Naive B cell (primary cell): ENCODE data around the gene BBOX1. TPM values are rescaled to one million over a fixed set of nuclear protein-coding genes. Genes with fewer than 3 reads are reported as not detected.
A peak's percentile ranks its signal among the peaks of the same experiment; 100 is the strongest.
"Not testable (repeated sequence)": the region's sequence is repeated elsewhere in the genome, so short reads cannot be mapped to it uniquely, and the experiment has no call there.

Experiments
- ATAC-seq, 2 donors: fragments of 150-1000 bp; cut with Tn5 transposase; 2 replicates each; pipeline ENCODE4 v1.10.0; 2021; ENCODE audit warnings: low read depth in 2 of 2, mild to moderate bottlenecking in 2 of 2, moderate library complexity in 2 of 2
- DNase-seq: peaks from one replicate; pipeline ENCODE4 v3.0.0; 2022
- H3K27ac Mint-ChIP-seq, 6 donors: one replicate each; pipeline ENCODE4 v1.8.0; 2020 to 2022; ENCODE audit warnings: mild to moderate bottlenecking in 6 of 6, mixed read lengths in 6 of 6, moderate library complexity in 5 of 6, inconsistent platforms in 2 of 6
- H3K27me3 Mint-ChIP-seq, 3 donors: one replicate each; pipeline ENCODE4 v1.8.0; 2021 to 2022; ENCODE audit warnings: mixed read lengths in 3 of 3, mild to moderate bottlenecking in 1 of 3
- H3K36me3 Mint-ChIP-seq, 2 donors: one replicate each; pipeline ENCODE4 v1.8.0; 2020 to 2022; ENCODE audit warnings: mixed read lengths in 2 of 2, inconsistent platforms in 1 of 2, mild to moderate bottlenecking in 1 of 2
- H3K4me1 Mint-ChIP-seq, 3 donors: one replicate each; pipeline ENCODE4 v1.8.0; 2020 to 2022; ENCODE audit warnings: mixed read lengths in 3 of 3, inconsistent platforms in 1 of 3, mild to moderate bottlenecking in 1 of 3, moderate library complexity in 1 of 3
- H3K4me3 Mint-ChIP-seq, 8 donors: one replicate each; pipeline ENCODE4 v1.8.0; 2020 to 2022; ENCODE audit warnings: mild to moderate bottlenecking in 8 of 8, mixed read lengths in 8 of 8, moderate library complexity in 8 of 8, inconsistent platforms in 2 of 8
- H3K9me3 Mint-ChIP-seq, 7 donors: one replicate each; pipeline ENCODE4 v1.8.0; 2020 to 2022; ENCODE audit warnings: mixed read lengths in 7 of 7, mild to moderate bottlenecking in 5 of 7, inconsistent platforms in 2 of 7, moderate library complexity in 1 of 7
- polyA plus RNA-seq, 6 donors: library from polyadenylated mRNA; unstranded; fragments of 300-500 nt; fragmentation: Illumina TruSeq; gene quantifications; one replicate each; pipeline ENCODE4 v1.2.3, GENCODE V29; 2021; ENCODE audit warnings: low read depth in 6 of 6

The BBOX1 gene
- polyA plus RNA-seq, 6 donors from 2014 or later: not detected

- Mint-ChIP-seq H3K4me3 (no peak overlapping the region), H3K27me3 (no peaks in the 10 kb centered on the region), H3K4me1 (no peaks in the 10 kb centered on the region), H3K9me3 (peaks cover 3 to 33% (median 13%) of the 10 kb centered on the region in 7 donors), H3K27ac (no peak overlapping the region), H3K36me3 (no peaks in the 10 kb centered on the region)
- no peak for DNase-seq
- no peak for ATAC-seq
These were observed 35.5 kb downstream of the BBOX1 start for GRCh38 chr11:27076121-27076589.

GRCh38 chr11:27081056-27081455, 40.4 kb downstream of the BBOX1 start:
- DNase-seq (no peak), ATAC-seq (no peak)
- no peaks in the 10 kb centered on the region for H3K4me1 Mint-ChIP-seq
- H3K27me3 Mint-ChIP-seq: no peaks in the 10 kb centered on the region
- H3K4me3 Mint-ChIP-seq: no peak overlapping the region
- no peak overlapping the region for H3K27ac Mint-ChIP-seq
- H3K36me3 Mint-ChIP-seq: no peaks in the 10 kb centered on the region
- H3K9me3 Mint-ChIP-seq: peaks cover 0 to 9% (median 5%) of the 10 kb centered on the region in 7 donors

- H3K36me3 Mint-ChIP-seq: no peaks in the 10 kb centered on the region
- ATAC-seq: no peak
These were observed 42.6 kb downstream of the BBOX1 start for GRCh38 chr11:27083241-27083640.

GRCh38 chr11:27083782-27084181, 43.2 kb downstream of the BBOX1 start:
- ATAC-seq (no peak), DNase-seq (no peak)
- H3K27me3 Mint-ChIP-seq: no peaks in the 10 kb centered on the region
- H3K36me3 Mint-ChIP-seq: no peaks in the 10 kb centered on the region
- peaks cover 0 to 9% (median under 1%) of the 10 kb centered on the region in 7 donors for H3K9me3 Mint-ChIP-seq
- no peak overlapping the region for H3K4me3 Mint-ChIP-seq
- H3K27ac Mint-ChIP-seq: no peak overlapping the region
- H3K4me1 Mint-ChIP-seq: no peaks in the 10 kb centered on the region

More at GRCh38 chr11:27083241-27083640, 42.6 kb downstream of the BBOX1 start:
- Mint-ChIP-seq H3K27me3 (no peaks in the 10 kb centered on the region), H3K27ac (no peak overlapping the region), H3K4me3 (no peak overlapping the region), H3K4me1 (no peaks in the 10 kb centered on the region), H3K9me3 (peaks cover 0 to 12% (median 4%) of the 10 kb centered on the region in 7 donors)
- no peak for DNase-seq

GRCh38 chr11:27084518-27084917, 43.9 kb downstream of the BBOX1 start:
- no peak overlapping the region for H3K4me3 Mint-ChIP-seq
- H3K4me1 Mint-ChIP-seq: no peaks in the 10 kb centered on the region
- H3K36me3 Mint-ChIP-seq: no peaks in the 10 kb centered on the region
- H3K27me3 Mint-ChIP-seq: no peaks in the 10 kb centered on the region
- H3K9me3 Mint-ChIP-seq: peaks cover 0 to 9% (median 2%) of the 10 kb centered on the region in 7 donors
- ATAC-seq (no peak), DNase-seq (no peak)
- no peak overlapping the region for H3K27ac Mint-ChIP-seq

GRCh38 chr11:27085111-27085510, 44.5 kb downstream of the BBOX1 start:
- ATAC-seq: no peak
- no peak for DNase-seq
- no peak overlapping the region for H3K27ac Mint-ChIP-seq
- H3K36me3 Mint-ChIP-seq: peaks cover 0 to 3% of the 10 kb centered on the region in 2 donors
- H3K27me3 Mint-ChIP-seq: no peaks in the 10 kb centered on the region
- no peak overlapping the region for H3K4me3 Mint-ChIP-seq
- H3K9me3 Mint-ChIP-seq: peaks cover 2 to 15% (median 6%) of the 10 kb centered on the region in 7 donors
- H3K4me1 Mint-ChIP-seq: no peaks in the 10 kb centered on the region

GRCh38 chr11:27085605-27086004, 45.0 kb downstream of the BBOX1 start:
- no peak for ATAC-seq
- peaks cover 0 to 7% of the 10 kb centered on the region in 2 donors for H3K36me3 Mint-ChIP-seq
- H3K27me3 Mint-ChIP-seq: no peaks in the 10 kb centered on the region
- peaks cover 4 to 19% (median 9%) of the 10 kb centered on the region in 7 donors for H3K9me3 Mint-ChIP-seq
- no peak overlapping the region for H3K27ac Mint-ChIP-seq
- DNase-seq: no peak
- no peaks in the 10 kb centered on the region for H3K4me1 Mint-ChIP-seq
- no peak overlapping the region for H3K4me3 Mint-ChIP-seq

- Mint-ChIP-seq H3K4me3 (no peak overlapping the region), H3K27ac (no peak overlapping the region), H3K4me1 (no peaks in the 10 kb centered on the region), H3K9me3 (peaks cover 6 to 25% (median 14%) of the 10 kb centered on the region in 7 donors), H3K36me3 (peaks cover 0 to 7% of the 10 kb centered on the region in 2 donors), H3K27me3 (no peaks in the 10 kb centered on the region)
- DNase-seq: no peak
- no peak for ATAC-seq
These were observed 46.8 kb downstream of the BBOX1 start for GRCh38 chr11:27087432-27087831.

- H3K4me3 Mint-ChIP-seq: no peak overlapping the region
- H3K9me3 Mint-ChIP-seq: peaks cover 6 to 28% (median 14%) of the 10 kb centered on the region in 7 donors
- DNase-seq: no peak
- peaks cover 0 to 7% of the 10 kb centered on the region in 2 donors for H3K36me3 Mint-ChIP-seq
- no peaks in the 10 kb centered on the region for H3K27me3 Mint-ChIP-seq
- H3K4me1 Mint-ChIP-seq: no peaks in the 10 kb centered on the region
- ATAC-seq: no peak
- H3K27ac Mint-ChIP-seq: no peak overlapping the region
These were observed 47.7 kb downstream of the BBOX1 start for GRCh38 chr11:27088353-27088752.

- Mint-ChIP-seq H3K36me3 (peaks cover 0 to 7% of the 10 kb centered on the region in 2 donors), H3K4me3 (no peak overlapping the region), H3K4me1 (no peaks in the 10 kb centered on the region), H3K27me3 (no peaks in the 10 kb centered on the region), H3K9me3 (peaks cover 6 to 32% (median 14%) of the 10 kb centered on the region in 7 donors), H3K27ac (no peak overlapping the region)
- DNase-seq (no peak), ATAC-seq (no peak)
These were observed 49.1 kb downstream of the BBOX1 start for GRCh38 chr11:27089746-27090145.

GRCh38 chr11:27090357-27090948, 49.8 kb downstream of the BBOX1 start:
- not testable (repeated sequence) for H3K4me1 Mint-ChIP-seq, ATAC-seq, DNase-seq, H3K36me3 Mint-ChIP-seq, H3K4me3 Mint-ChIP-seq, H3K27me3 Mint-ChIP-seq
- peaks cover 6 to 32% (median 14%) of the 10 kb centered on the region in 7 donors for H3K9me3 Mint-ChIP-seq
- H3K27ac Mint-ChIP-seq: peak overlapping the region in 1 of 6 donors; percentile 50

GRCh38 chr11:27094120-27094519, 53.5 kb downstream of the BBOX1 start:
- DNase-seq: no peak
- H3K27ac Mint-ChIP-seq: no peak overlapping the region
- H3K36me3 Mint-ChIP-seq: peaks cover 0 to 7% of the 10 kb centered on the region in 2 donors
- H3K4me3 Mint-ChIP-seq: no peak overlapping the region
- peaks cover 6 to 32% (median 15%) of the 10 kb centered on the region in 7 donors for H3K9me3 Mint-ChIP-seq
- ATAC-seq: no peak
- no peaks in the 10 kb centered on the region for H3K4me1 Mint-ChIP-seq
- H3K27me3 Mint-ChIP-seq: no peaks in the 10 kb centered on the region

- Mint-ChIP-seq H3K27ac (no peak overlapping the region), H3K27me3 (no peaks in the 10 kb centered on the region), H3K4me1 (no peaks in the 10 kb centered on the region), H3K9me3 (peaks cover 4 to 23% (median 14%) of the 10 kb centered on the region in 7 donors), H3K36me3 (peaks cover 0 to 4% of the 10 kb centered on the region in 2 donors), H3K4me3 (no peak overlapping the region)
- no peak for DNase-seq
- ATAC-seq: no peak
These were observed 54.4 kb downstream of the BBOX1 start for GRCh38 chr11:27095059-27095458.

- Mint-ChIP-seq H3K27ac (no peak overlapping the region), H3K4me1 (no peaks in the 10 kb centered on the region), H3K27me3 (no peaks in the 10 kb centered on the region), H3K4me3 (no peak overlapping the region), H3K9me3 (peaks cover 0 to 15% (median 7%) of the 10 kb centered on the region in 7 donors), H3K36me3 (no peaks in the 10 kb centered on the region)
- DNase-seq (no peak), ATAC-seq (no peak)
These were observed 55.3 kb downstream of the BBOX1 start for GRCh38 chr11:27095887-27096286.
